OCI-LY3 (cell line): ENCODE data around the gene KDM8.

Experiments
- H2AFZ ChIP-seq: fragments of 200-600, 300-600 bp; shearing (Covaris generic); 2 replicates; pipeline ENCODE4 v1.6.0; 2014; ENCODE audit warnings: antibody characterized with exemption, low read depth, low read length
- H3K27ac ChIP-seq: fragments of 200-600, 300-600 bp; sonication (generic); 2 replicates; pipeline ENCODE4 v1.5.1; 2014; ENCODE audit warnings: mild to moderate bottlenecking, low read length, moderate library complexity, mixed read lengths
- H3K27me3 ChIP-seq: fragments of 200-600, 300-600 bp; sonication (generic); 2 replicates; pipeline ENCODE4 v1.6.1; 2014; ENCODE audit warnings: low read depth, low read length, mixed read lengths
- H3K36me3 ChIP-seq: fragments of 200-600, 300-600 bp; sonication (generic); replicated peaks from 2 replicates; pipeline ENCODE3; 2014; ENCODE audit warnings: low read depth, low read length, mixed read lengths
- H3K4me1 ChIP-seq: fragments of 300-600, 200-600 bp; sonication (generic); 2 replicates; pipeline ENCODE4 v1.6.1; 2014; ENCODE audit warnings: low read length, mixed read lengths
- H3K4me2 ChIP-seq: fragments of 200-600, 300-600 bp; sonication (generic); 2 replicates; pipeline ENCODE4 v1.6.1; 2014; ENCODE audit warnings: low read length, mixed read lengths
- H3K4me3 ChIP-seq: fragments of 300-600, 200-600 bp; sonication (generic); 2 replicates; pipeline ENCODE4 v1.5.1; 2014; ENCODE audit warnings: antibody characterized with exemption, mild to moderate bottlenecking, low read length, moderate library complexity
- H3K79me2 ChIP-seq: fragments of 300-600, 200-600 bp; shearing (Covaris generic); 2 replicates; pipeline ENCODE4 v1.6.1; 2014; ENCODE audit warnings: mild to moderate bottlenecking, low read length, mixed read lengths
- H3K9ac ChIP-seq: fragments of 300-600, 200-600 bp; shearing (Covaris generic); 2 replicates; pipeline ENCODE4 v1.6.0; 2014; ENCODE audit warnings: mild to moderate bottlenecking, low read length, moderate library complexity
- H3K9me3 ChIP-seq: fragments of 200-600, 300-600 bp; shearing (Covaris generic); 2 replicates; pipeline ENCODE4 v1.6.1; 2014; ENCODE audit warnings: low read length, mixed read lengths; ENCODE audit not compliant: insufficient read depth
- H4K20me1 ChIP-seq: fragments of 200-600, 300-600 bp; sonication (generic); 2 replicates; pipeline ENCODE4 v1.6.1; 2016; ENCODE audit warnings: low read length, mixed read lengths; ENCODE audit not compliant: insufficient read depth
- EZH2phosphoT487 ChIP-seq: fragments of 200-600 bp; shearing (Covaris generic); IDR thresholded peaks from 2 replicates; pipeline ENCODE4 v1.6.1; 2018; ENCODE audit warnings: antibody characterized with exemption, mixed run types, low read depth
- TF ChIP-seq, protein P1 (sequence below): fragments of 200-600, 300-600 bp; sonication (generic); IDR thresholded peaks from 2 replicates; pipeline ENCODE4 v1.5.1; 2014; ENCODE audit warnings: antibody characterized with exemption, low read length, low read depth

The KDM8 gene

DNA sequence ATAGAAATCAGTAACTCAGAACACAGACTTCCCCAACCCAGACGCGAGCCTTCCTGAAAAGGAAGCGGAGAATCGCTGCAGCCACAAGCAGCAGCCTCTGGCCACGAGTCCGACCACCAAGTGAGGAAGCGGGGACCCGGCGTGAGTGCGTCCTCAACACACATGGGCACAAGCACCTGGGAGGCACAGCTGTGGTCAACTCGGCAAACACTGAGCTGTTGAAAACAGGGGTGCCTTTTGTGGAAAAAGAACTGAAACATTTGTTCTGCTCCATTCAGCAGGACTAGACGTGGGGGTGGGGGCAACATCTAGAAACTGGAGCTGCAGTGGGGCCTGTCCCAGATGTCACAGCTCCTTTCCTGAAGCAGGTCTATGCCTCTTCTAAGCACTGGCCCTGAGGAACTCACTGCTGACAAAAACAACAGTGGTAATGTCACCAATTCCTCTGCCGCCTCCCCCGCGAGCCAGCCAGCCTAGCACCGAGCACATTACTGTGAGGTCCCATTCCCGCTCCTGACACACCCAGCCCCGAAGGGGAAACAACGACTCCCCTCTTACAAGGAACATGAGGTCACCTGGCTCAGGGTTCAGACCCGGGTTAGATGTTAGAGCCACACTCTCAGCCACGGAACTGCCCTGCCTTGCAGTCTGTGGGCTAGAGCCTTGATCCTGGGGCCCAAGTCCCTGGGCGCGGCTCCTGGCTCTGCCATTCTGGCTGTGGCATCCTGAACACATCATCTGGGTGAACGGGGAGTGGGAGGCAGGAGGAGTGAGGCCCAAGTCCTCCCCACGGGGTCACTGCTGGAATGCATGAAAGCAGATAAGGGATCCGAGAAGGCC lies 29.0 kb downstream of the KDM8 start:
- Histone ChIP-seq H4K20me1 (no peaks in the 10 kb centered on the region), H3K4me1 (peaks cover 58% of the 10 kb centered on the region), H3K4me2 (peak overlapping the region; percentile 89), H3K9ac (peak overlapping the region; percentile 78), H3K36me3 (peaks cover 5% of the 10 kb centered on the region), H3K79me2 (no peaks in the 10 kb centered on the region), H3K4me3 (peak overlapping the region; percentile 61), H3K27ac (peak overlapping the region; percentile 96), H2AFZ (no peak overlapping the region), H3K27me3 (no peaks in the 10 kb centered on the region), H3K9me3 (no peaks in the 10 kb centered on the region; the same call in 1 of the 2 replicates)
- TF ChIP-seq, protein P1, sequence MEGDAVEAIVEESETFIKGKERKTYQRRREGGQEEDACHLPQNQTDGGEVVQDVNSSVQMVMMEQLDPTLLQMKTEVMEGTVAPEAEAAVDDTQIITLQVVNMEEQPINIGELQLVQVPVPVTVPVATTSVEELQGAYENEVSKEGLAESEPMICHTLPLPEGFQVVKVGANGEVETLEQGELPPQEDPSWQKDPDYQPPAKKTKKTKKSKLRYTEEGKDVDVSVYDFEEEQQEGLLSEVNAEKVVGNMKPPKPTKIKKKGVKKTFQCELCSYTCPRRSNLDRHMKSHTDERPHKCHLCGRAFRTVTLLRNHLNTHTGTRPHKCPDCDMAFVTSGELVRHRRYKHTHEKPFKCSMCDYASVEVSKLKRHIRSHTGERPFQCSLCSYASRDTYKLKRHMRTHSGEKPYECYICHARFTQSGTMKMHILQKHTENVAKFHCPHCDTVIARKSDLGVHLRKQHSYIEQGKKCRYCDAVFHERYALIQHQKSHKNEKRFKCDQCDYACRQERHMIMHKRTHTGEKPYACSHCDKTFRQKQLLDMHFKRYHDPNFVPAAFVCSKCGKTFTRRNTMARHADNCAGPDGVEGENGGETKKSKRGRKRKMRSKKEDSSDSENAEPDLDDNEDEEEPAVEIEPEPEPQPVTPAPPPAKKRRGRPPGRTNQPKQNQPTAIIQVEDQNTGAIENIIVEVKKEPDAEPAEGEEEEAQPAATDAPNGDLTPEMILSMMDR: no peak
- TF ChIP-seq EZH2phosphoT487: no peak

GRCh38 chr16:27232901-27233625 lies 29.7 kb downstream of the KDM8 start:
- peak overlapping the region; percentile 96 for H3K27ac ChIP-seq
- TF ChIP-seq EZH2phosphoT487: no peak
- TF ChIP-seq, protein P1: no peak
- peak overlapping the region; percentile 89 for H3K4me2 ChIP-seq
- H3K27me3 ChIP-seq: no peaks in the 10 kb centered on the region
- no peaks in the 10 kb centered on the region for H3K79me2 ChIP-seq
- peak overlapping the region; percentile 61 for H3K4me3 ChIP-seq
- H3K36me3 ChIP-seq: peaks cover 5% of the 10 kb centered on the region
- H2AFZ ChIP-seq: no peak overlapping the region
- H3K9me3 ChIP-seq: no peaks in the 10 kb centered on the region; the same call in 1 of the 2 replicates
- peaks cover 65% of the 10 kb centered on the region for H3K4me1 ChIP-seq
- H3K9ac ChIP-seq: peak overlapping the region; percentile 78
- no peaks in the 10 kb centered on the region for H4K20me1 ChIP-seq

DNA sequence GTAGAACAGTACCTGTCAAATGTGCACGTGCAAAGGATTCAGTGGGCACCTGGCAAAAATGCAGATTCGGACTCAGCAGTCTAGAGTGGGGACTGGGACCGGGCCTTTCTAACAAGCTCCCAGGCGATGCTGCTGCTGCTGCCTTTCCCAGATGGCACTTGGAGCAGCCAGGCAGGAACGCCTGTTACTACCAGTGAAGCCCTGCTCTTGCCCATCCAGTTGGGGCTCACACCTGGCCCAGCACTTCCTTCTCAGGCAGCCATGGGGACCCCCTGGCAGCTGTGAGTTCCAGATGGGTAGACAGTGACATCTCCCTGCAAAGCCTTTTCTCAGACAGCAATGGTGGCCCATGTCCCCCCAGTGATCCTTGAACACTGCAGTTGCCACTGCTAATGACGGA lies 30.4 kb downstream of the KDM8 start:
- Histone ChIP-seq H3K27ac (peak overlapping the region; percentile 96), H3K79me2 (no peaks in the 10 kb centered on the region), H2AFZ (no peak overlapping the region), H3K9me3 (no peaks in the 10 kb centered on the region; the same call in 1 of the 2 replicates), H3K4me1 (peaks cover 68% of the 10 kb centered on the region), H3K4me2 (peak overlapping the region; percentile 89), H4K20me1 (no peaks in the 10 kb centered on the region), H3K27me3 (no peaks in the 10 kb centered on the region), H3K9ac (peak overlapping the region; percentile 78; the same call in 1 of the 2 replicates), H3K4me3 (no peak overlapping the region), H3K36me3 (peaks cover 5% of the 10 kb centered on the region)
- TF ChIP-seq, protein P1: no peak
- no peak for TF ChIP-seq EZH2phosphoT487

GRCh38 chr16:27234171-27234570 lies 30.8 kb downstream of the KDM8 start:
- Histone ChIP-seq H3K4me1 (peaks cover 68% of the 10 kb centered on the region), H2AFZ (no peak overlapping the region), H3K4me3 (no peak overlapping the region), H3K9me3 (no peaks in the 10 kb centered on the region; the same call in 1 of the 2 replicates), H3K27me3 (no peaks in the 10 kb centered on the region), H3K36me3 (peaks cover 5% of the 10 kb centered on the region), H3K27ac (no peak overlapping the region), H3K4me2 (peak overlapping the region; percentile 89; the same call in 1 of the 2 replicates), H3K9ac (no peak overlapping the region; the same call in 1 of the 2 replicates), H3K79me2 (no peaks in the 10 kb centered on the region), H4K20me1 (no peaks in the 10 kb centered on the region)
- TF ChIP-seq, protein P1: no peak
- TF ChIP-seq EZH2phosphoT487: no peak
